Neuron (in vitro differentiated cells): Measurements from ENCODE around the gene NRG3.

Experiments used
- H2AFZ ChIP-seq: one replicate; pipeline ENCODE4 v1.6.1; 2013; ENCODE audit warnings: low read depth, mild to moderate bottlenecking, inconsistent platforms, low read length, moderate library complexity
- H3K27me3 ChIP-seq: one replicate; pipeline ENCODE4 v1.6.1; 2013; ENCODE audit warnings: low read length; ENCODE audit not compliant: insufficient read depth
- H3K36me3 ChIP-seq: one replicate; pipeline ENCODE4 v1.6.1; 2013; ENCODE audit warnings: low read length; ENCODE audit not compliant: insufficient read depth
- H3K4me1 ChIP-seq: one replicate; pipeline ENCODE4 v1.6.1; 2013; ENCODE audit warnings: low read length; ENCODE audit not compliant: insufficient read depth
- H3K4me3 ChIP-seq: 2 replicates; pipeline ENCODE4 v1.5.1; 2013; ENCODE audit warnings: mild to moderate bottlenecking, low read length, moderate library complexity
- H3K9me3 ChIP-seq: one replicate; pipeline ENCODE4 v1.6.1; 2013; ENCODE audit warnings: low read length

The NRG3 gene

GRCh38 chr10:82221056-82221455, 346.1 kb downstream of the NRG3 start:
- Histone ChIP-seq H3K27me3 (no peaks in the 10 kb centered on the region), H3K9me3 (no peaks in the 10 kb centered on the region), H3K4me3 (no peak overlapping the region), H3K4me1 (no peaks in the 10 kb centered on the region), H2AFZ (no peak overlapping the region), H3K36me3 (no peaks in the 10 kb centered on the region)

GRCh38 chr10:82221601-82222149, 346.7 kb downstream of the NRG3 start:
- no peaks in the 10 kb centered on the region for H3K27me3 ChIP-seq
- no peaks in the 10 kb centered on the region for H3K36me3 ChIP-seq
- H3K4me3 ChIP-seq: no peak overlapping the region
- H2AFZ ChIP-seq: no peak overlapping the region
- H3K4me1 ChIP-seq: no peaks in the 10 kb centered on the region
- no peaks in the 10 kb centered on the region for H3K9me3 ChIP-seq

- Histone ChIP-seq H3K27me3 (no peaks in the 10 kb centered on the region), H3K36me3 (no peaks in the 10 kb centered on the region), H3K4me3 (no peak overlapping the region), H3K9me3 (peaks cover 3% of the 10 kb centered on the region), H2AFZ (no peak overlapping the region), H3K4me1 (no peaks in the 10 kb centered on the region)
Observed at GRCh38 chr10:82228701-82229100, 353.7 kb downstream of the NRG3 start.

GRCh38 chr10:82234173-82234572, 359.2 kb downstream of the NRG3 start:
- H3K36me3 ChIP-seq: no peaks in the 10 kb centered on the region
- no peak overlapping the region for H2AFZ ChIP-seq
- H3K4me3 ChIP-seq: no peak overlapping the region
- no peaks in the 10 kb centered on the region for H3K27me3 ChIP-seq
- peaks cover 3% of the 10 kb centered on the region for H3K9me3 ChIP-seq
- no peaks in the 10 kb centered on the region for H3K4me1 ChIP-seq

- Histone ChIP-seq H3K9me3 (peaks cover 3% of the 10 kb centered on the region), H3K36me3 (no peaks in the 10 kb centered on the region), H3K27me3 (no peaks in the 10 kb centered on the region), H2AFZ (no peak overlapping the region), H3K4me3 (no peak overlapping the region), H3K4me1 (no peaks in the 10 kb centered on the region)
Observed at GRCh38 chr10:82236084-82236731, 361.2 kb downstream of the NRG3 start.

- H3K27me3 ChIP-seq: no peaks in the 10 kb centered on the region
- no peak overlapping the region for H3K4me3 ChIP-seq
- no peaks in the 10 kb centered on the region for H3K36me3 ChIP-seq
- no peak overlapping the region for H2AFZ ChIP-seq
- H3K4me1 ChIP-seq: no peaks in the 10 kb centered on the region
- H3K9me3 ChIP-seq: no peaks in the 10 kb centered on the region
Observed at GRCh38 chr10:82238291-82238690, 363.3 kb downstream of the NRG3 start.

GRCh38 chr10:82240408-82240807, 365.4 kb downstream of the NRG3 start:
- Histone ChIP-seq H3K36me3 (no peaks in the 10 kb centered on the region), H3K27me3 (no peaks in the 10 kb centered on the region), H2AFZ (no peak overlapping the region), H3K9me3 (no peaks in the 10 kb centered on the region), H3K4me1 (no peaks in the 10 kb centered on the region), H3K4me3 (no peak overlapping the region)

GRCh38 chr10:82242778-82243177, 367.8 kb downstream of the NRG3 start:
- H3K4me1 ChIP-seq: no peaks in the 10 kb centered on the region
- no peak overlapping the region for H2AFZ ChIP-seq

GRCh38 chr10:82245157-82245556, 370.2 kb downstream of the NRG3 start:
- H3K27me3 ChIP-seq: no peaks in the 10 kb centered on the region
- H3K4me1 ChIP-seq: peaks cover 5% of the 10 kb centered on the region
- no peaks in the 10 kb centered on the region for H3K9me3 ChIP-seq
- no peaks in the 10 kb centered on the region for H3K36me3 ChIP-seq
- no peak overlapping the region for H2AFZ ChIP-seq
- H3K4me3 ChIP-seq: no peak overlapping the region

More at GRCh38 chr10:82242778-82243177, 367.8 kb downstream of the NRG3 start:
- H3K9me3 ChIP-seq: no peaks in the 10 kb centered on the region
- H3K27me3 ChIP-seq: no peaks in the 10 kb centered on the region
- no peaks in the 10 kb centered on the region for H3K36me3 ChIP-seq
- no peak overlapping the region for H3K4me3 ChIP-seq

- no peak overlapping the region for H2AFZ ChIP-seq
- H3K36me3 ChIP-seq: no peaks in the 10 kb centered on the region
- H3K9me3 ChIP-seq: no peaks in the 10 kb centered on the region
- H3K4me3 ChIP-seq: no peak overlapping the region
- no peaks in the 10 kb centered on the region for H3K27me3 ChIP-seq
- H3K4me1 ChIP-seq: peaks cover 5% of the 10 kb centered on the region
Observed at GRCh38 chr10:82245906-82246560, 371.0 kb downstream of the NRG3 start.

- H3K4me3 ChIP-seq: no peak overlapping the region
- no peaks in the 10 kb centered on the region for H3K9me3 ChIP-seq
- H3K36me3 ChIP-seq: no peaks in the 10 kb centered on the region
- peaks cover 5% of the 10 kb centered on the region for H3K4me1 ChIP-seq
- no peak overlapping the region for H2AFZ ChIP-seq
- no peaks in the 10 kb centered on the region for H3K27me3 ChIP-seq
Observed at GRCh38 chr10:82249141-82249540, 374.1 kb downstream of the NRG3 start.

GRCh38 chr10:82251222-82251906, 376.4 kb downstream of the NRG3 start:
- Histone ChIP-seq H3K9me3 (no peaks in the 10 kb centered on the region), H3K4me3 (no peak overlapping the region), H3K36me3 (no peaks in the 10 kb centered on the region), H2AFZ (no peak overlapping the region), H3K4me1 (peaks cover 5% of the 10 kb centered on the region), H3K27me3 (no peaks in the 10 kb centered on the region)

- H3K4me1 ChIP-seq: peaks cover 5% of the 10 kb centered on the region
- no peaks in the 10 kb centered on the region for H3K9me3 ChIP-seq
- H2AFZ ChIP-seq: no peak overlapping the region
- no peak overlapping the region for H3K4me3 ChIP-seq
- H3K36me3 ChIP-seq: no peaks in the 10 kb centered on the region
- H3K27me3 ChIP-seq: no peaks in the 10 kb centered on the region
Observed at GRCh38 chr10:82252081-82252480, 377.1 kb downstream of the NRG3 start.
